ENCODE results near the gene MOB1B. TPM values are rescaled to one million over a fixed set of nuclear protein-coding genes. Genes with fewer than 3 reads are reported as not detected.
"Not testable (repeated sequence)": the region's sequence is repeated elsewhere in the genome, so short reads cannot be mapped to it uniquely, and the experiment has no call there.

The MOB1B gene
- total RNA-seq, 3 donors from 2014 or later: 13.3 to 27.8 (median 15.1) TPM

DNA sequence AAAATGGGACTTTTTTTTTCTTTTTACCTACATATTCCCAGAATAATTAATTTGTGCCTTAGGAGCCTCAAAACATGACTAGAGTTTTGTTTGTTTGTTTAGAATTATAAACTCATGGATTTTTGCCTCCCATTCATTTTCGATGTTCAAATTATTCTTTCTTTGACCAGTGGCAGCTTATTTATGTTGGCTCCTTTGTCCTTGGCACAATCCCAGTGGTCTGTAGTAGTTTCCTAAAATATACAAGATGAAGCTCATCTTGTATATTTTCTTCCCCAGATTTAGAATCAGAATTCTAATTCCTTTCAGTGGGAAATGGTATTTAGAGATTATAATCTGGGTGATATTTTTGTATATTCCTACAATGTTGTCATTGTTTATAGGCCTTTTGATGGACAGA lies 118.4 kb downstream of the MOB1B start:
- Histone ChIP-seq H3K36me3 (no peaks in the 10 kb centered on the region), H3K27ac (no peak overlapping the region), H3K4me1 (no peaks in the 10 kb centered on the region), H3K9me3 (no peaks in the 10 kb centered on the region), H3K27me3 (no peaks in the 10 kb centered on the region), H3K4me3 (no peak overlapping the region)
- intact Hi-C loops (cut with DNase I; ENCODE audit: low total_unique reads): no loop called here
- no peak for DNase-seq (ENCODE audit: low spot score in 2 of 2)
- no peak for TF ChIP-seq POLR2A (IDR thresholded peaks at IDR 0.05)
- TF ChIP-seq, protein P1, sequence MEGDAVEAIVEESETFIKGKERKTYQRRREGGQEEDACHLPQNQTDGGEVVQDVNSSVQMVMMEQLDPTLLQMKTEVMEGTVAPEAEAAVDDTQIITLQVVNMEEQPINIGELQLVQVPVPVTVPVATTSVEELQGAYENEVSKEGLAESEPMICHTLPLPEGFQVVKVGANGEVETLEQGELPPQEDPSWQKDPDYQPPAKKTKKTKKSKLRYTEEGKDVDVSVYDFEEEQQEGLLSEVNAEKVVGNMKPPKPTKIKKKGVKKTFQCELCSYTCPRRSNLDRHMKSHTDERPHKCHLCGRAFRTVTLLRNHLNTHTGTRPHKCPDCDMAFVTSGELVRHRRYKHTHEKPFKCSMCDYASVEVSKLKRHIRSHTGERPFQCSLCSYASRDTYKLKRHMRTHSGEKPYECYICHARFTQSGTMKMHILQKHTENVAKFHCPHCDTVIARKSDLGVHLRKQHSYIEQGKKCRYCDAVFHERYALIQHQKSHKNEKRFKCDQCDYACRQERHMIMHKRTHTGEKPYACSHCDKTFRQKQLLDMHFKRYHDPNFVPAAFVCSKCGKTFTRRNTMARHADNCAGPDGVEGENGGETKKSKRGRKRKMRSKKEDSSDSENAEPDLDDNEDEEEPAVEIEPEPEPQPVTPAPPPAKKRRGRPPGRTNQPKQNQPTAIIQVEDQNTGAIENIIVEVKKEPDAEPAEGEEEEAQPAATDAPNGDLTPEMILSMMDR (IDR thresholded peaks at IDR 0.05): no peak

GRCh38 chr4:71025654-71026053 lies 123.5 kb downstream of the MOB1B start:
- Histone ChIP-seq H3K27ac (no peak overlapping the region), H3K9me3 (no peaks in the 10 kb centered on the region), H3K4me3 (no peak overlapping the region), H3K36me3 (no peaks in the 10 kb centered on the region), H3K4me1 (no peaks in the 10 kb centered on the region), H3K27me3 (no peaks in the 10 kb centered on the region)
- DNase-seq (ENCODE audit: low spot score in 2 of 2): no peak
- TF ChIP-seq POLR2A (IDR thresholded peaks at IDR 0.05) (no peak), POLR2AphosphoS5 (IDR thresholded peaks at IDR 0.05) (no peak)
- TF ChIP-seq, protein P1 (IDR thresholded peaks at IDR 0.05): no peak
- intact Hi-C loops (cut with DNase I; ENCODE audit: low total_unique reads): no loop called here

GRCh38 chr4:71026086-71026485 lies 123.9 kb downstream of the MOB1B start:
- no peak overlapping the region for H3K27ac ChIP-seq
- TF ChIP-seq, protein P1 (IDR thresholded peaks at IDR 0.05): no peak
- TF ChIP-seq POLR2AphosphoS5 (IDR thresholded peaks at IDR 0.05) (no peak), POLR2A (IDR thresholded peaks at IDR 0.05) (no peak)
- intact Hi-C loops (cut with DNase I; ENCODE audit: low total_unique reads): no loop called here
- H3K27me3 ChIP-seq: no peaks in the 10 kb centered on the region
- no peak for DNase-seq (ENCODE audit: low spot score in 2 of 2)
- no peak overlapping the region for H3K4me3 ChIP-seq
- no peaks in the 10 kb centered on the region for H3K4me1 ChIP-seq
- H3K9me3 ChIP-seq: no peaks in the 10 kb centered on the region
- no peaks in the 10 kb centered on the region for H3K36me3 ChIP-seq

DNA sequence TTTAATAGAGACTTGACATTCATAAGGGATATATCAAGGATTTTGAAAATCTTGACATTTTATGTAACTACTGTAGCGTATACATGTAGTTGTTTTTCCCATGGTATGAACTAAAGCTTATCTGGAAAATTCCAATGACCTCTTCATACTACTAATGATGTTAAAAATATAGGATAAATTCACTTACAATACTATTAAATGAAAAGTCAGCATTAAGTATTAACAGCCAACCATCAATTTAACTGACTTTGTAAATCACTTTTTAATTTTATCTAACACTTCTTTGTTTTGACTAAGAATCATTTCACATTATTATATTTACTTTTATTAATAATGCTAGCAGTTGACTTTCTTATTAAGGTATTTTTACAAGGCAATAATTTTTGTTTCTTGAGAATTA lies 125.4 kb downstream of the MOB1B start:
- H3K9me3 ChIP-seq: no peaks in the 10 kb centered on the region
- TF ChIP-seq POLR2A (IDR thresholded peaks at IDR 0.05): no peak
- TF ChIP-seq POLR2AphosphoS5 (IDR thresholded peaks at IDR 0.05): no peak
- TF ChIP-seq, protein P1 (IDR thresholded peaks at IDR 0.05): no peak
- H3K4me1 ChIP-seq: no peaks in the 10 kb centered on the region
- intact Hi-C loops (cut with DNase I; ENCODE audit: low total_unique reads): no loop called here
- no peak for DNase-seq (ENCODE audit: low spot score in 2 of 2)
- H3K27ac ChIP-seq: no peak overlapping the region
- H3K36me3 ChIP-seq: no peaks in the 10 kb centered on the region
- no peaks in the 10 kb centered on the region for H3K27me3 ChIP-seq
- H3K4me3 ChIP-seq: no peak overlapping the region

- Histone ChIP-seq H3K27ac (no peak overlapping the region), H3K9me3 (no peaks in the 10 kb centered on the region), H3K4me3 (no peak overlapping the region), H3K4me1 (no peaks in the 10 kb centered on the region), H3K36me3 (no peaks in the 10 kb centered on the region), H3K27me3 (no peaks in the 10 kb centered on the region)
- no peak for DNase-seq (ENCODE audit: low spot score in 2 of 2)
- no peak for TF ChIP-seq POLR2AphosphoS5 (IDR thresholded peaks at IDR 0.05)
- TF ChIP-seq, protein P1 (IDR thresholded peaks at IDR 0.05): no peak
- TF ChIP-seq POLR2A (IDR thresholded peaks at IDR 0.05): no peak
- intact Hi-C loops (cut with DNase I; ENCODE audit: low total_unique reads): no loop called here
These were observed 127.3 kb downstream of the MOB1B start for GRCh38 chr4:71029504-71029903.

DNA sequence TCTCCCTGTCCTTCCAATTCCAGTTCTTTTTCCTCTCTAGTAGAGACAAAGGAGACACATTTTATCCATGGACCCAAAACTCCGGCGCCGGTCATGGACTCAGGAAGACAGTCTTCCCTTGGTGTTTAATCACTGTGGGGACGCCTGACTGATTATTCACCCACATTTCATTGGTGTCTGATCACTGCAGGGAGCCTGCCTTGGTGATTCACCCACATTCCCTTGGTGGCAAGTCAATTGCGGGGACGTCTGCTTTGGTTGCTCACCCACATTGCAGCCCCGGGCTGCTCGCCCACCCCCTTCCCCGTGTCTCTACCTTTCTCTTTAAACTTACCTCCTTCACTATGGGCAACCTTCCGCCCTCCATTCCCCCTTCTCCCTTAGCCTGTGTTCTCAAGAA lies 129.9 kb downstream of the MOB1B start:
- intact Hi-C loops (cut with DNase I; ENCODE audit: low total_unique reads); DNase-seq (ENCODE audit: low spot score in 2 of 2); H3K36me3 ChIP-seq: not testable (repeated sequence)

More for the DNA sequence above, 129.9 kb downstream of the MOB1B start:
- H3K27ac ChIP-seq, H3K4me1 ChIP-seq, H3K4me3 ChIP-seq, H3K9me3 ChIP-seq, H3K27me3 ChIP-seq: not testable (repeated sequence)

Measured in breast epithelium (tissue), 4 donors.